Common myeloid progenitor, CD34-positive (primary cell): ENCODE results near the gene NUP210.
A peak's percentile ranks its signal among the peaks of the same experiment; 100 is the strongest.

Experiments
- CTCF ChIA-PET: fragments of 350-600 bp; sonication (Branson Sonifier 250); formaldehyde crosslinking; loops from one replicate; lab custom pipeline; 2021; ENCODE audit warnings: antibody characterized with exemption; lab: Charles Lee
- POLR2A ChIA-PET: fragments of 350-600 bp; sonication (Branson Sonifier 250); formaldehyde crosslinking; loops from one replicate; lab custom pipeline; 2021; ENCODE audit warnings: antibody characterized with exemption; lab: Charles Lee
- DNase-seq, 3 donors: peaks; one replicate each; pipeline versions ENCODE4 v3.0.0 to v3.0.0-alpha.2; 2013
- H3K27ac ChIP-seq, 2 experiments: 1 replicate in 1 of 2; 2 replicates in 1 of 2; pipeline ENCODE4 v1.7.0; 2013; ENCODE audit warnings: inconsistent platforms in 2 of 2, low read length in 2 of 2, mild to moderate bottlenecking in 2 of 2, low read depth in 1 of 2, moderate library complexity in 1 of 2; ENCODE audit not compliant: severe bottlenecking in 2 of 2, insufficient read depth in 1 of 2, poor library complexity in 1 of 2
- H3K27me3 ChIP-seq, 5 experiments: replicated peaks in 2 of 5; 1 replicate in 3 of 5; 2 replicates in 2 of 5; pipeline versions ENCODE4 v1.6.1 to v1.7.0; 2013; ENCODE audit warnings: low read length in 4 of 5, mild to moderate bottlenecking in 2 of 5, moderate library complexity in 2 of 5, inconsistent platforms in 1 of 5; ENCODE audit not compliant: insufficient read depth in 5 of 5, control insufficient read depth in 4 of 5
- H3K36me3 ChIP-seq, 4 experiments: 1 replicate in 2 of 4; 2 replicates in 2 of 4; pipeline versions ENCODE4 v1.6.1 to v1.7.0; 2013; ENCODE audit warnings: low read length in 3 of 4, control low read depth in 1 of 4, mild to moderate bottlenecking in 1 of 4; ENCODE audit not compliant: control insufficient read depth in 4 of 4, insufficient read depth in 4 of 4
- H3K4me1 ChIP-seq, 4 experiments: 1 replicate in 3 of 4; 2 replicates in 1 of 4; pipeline versions ENCODE4 v1.6.1 to v1.7.1; 2013; ENCODE audit warnings: low read length in 3 of 4, mild to moderate bottlenecking in 3 of 4, control low read depth in 1 of 4, inconsistent platforms in 1 of 4, moderate library complexity in 1 of 4; ENCODE audit not compliant: control insufficient read depth in 4 of 4, insufficient read depth in 4 of 4; ENCODE audit errors: control extremely low read depth in 1 of 4
- H3K4me3 ChIP-seq, 7 experiments: 1 replicate in 4 of 7; 2 replicates in 3 of 7; pipeline versions ENCODE4 v1.5.1 to v1.7.0; 2013; ENCODE audit warnings: mild to moderate bottlenecking in 7 of 7, low read length in 6 of 7, moderate library complexity in 6 of 7, inconsistent platforms in 2 of 7, low read depth in 2 of 7, control low read depth in 1 of 7; ENCODE audit not compliant: insufficient read depth in 4 of 7, control insufficient read depth in 1 of 7; ENCODE audit errors: extremely low read depth in 1 of 7
- H3K9me3 ChIP-seq, 5 experiments: 1 replicate in 4 of 5; 2 replicates in 1 of 5; pipeline versions ENCODE4 v1.6.1 to v1.7.1; 2013; ENCODE audit warnings: low read length in 4 of 5, mild to moderate bottlenecking in 2 of 5, inconsistent platforms in 1 of 5, low read depth in 1 of 5, moderate library complexity in 1 of 5; ENCODE audit not compliant: control insufficient read depth in 4 of 5, insufficient read depth in 2 of 5; ENCODE audit errors: control extremely low read depth in 1 of 5
- WGBS: methylation state at CpG from one replicate; pipeline ENCODE4 v1.1.5; 2013; ENCODE audit not compliant: insufficient coverage; 5-methylcytosine and 5-hydroxymethylcytosine counted together

Gene NUP210

GRCh38 chr3:13280122-13280790 lies 139.9 kb downstream of the NUP210 start:
- peaks cover 0 to 24% (median 19%) of the 10 kb centered on the region in 4 experiments for H3K4me1 ChIP-seq
- CTCF ChIA-PET: interaction anchor here (1.3 kb wide), 1 partner anchor 44 kb away, joined by 4 read pairs; no protein-coding TSS in a partner anchor
- no peak overlapping the region for H3K4me3 ChIP-seq
- 95% methylated on average over 6 of the region's 8 CpGs for WGBS
- no peak for DNase-seq
- peaks cover 0 to 16% (median 11%) of the 10 kb centered on the region in 5 experiments for H3K9me3 ChIP-seq
- H3K36me3 ChIP-seq: peaks cover 0 to 4% (median 0%) of the 10 kb centered on the region in 4 experiments
- H3K27me3 ChIP-seq: peaks cover 0 to 49% (median 19%) of the 10 kb centered on the region in 5 experiments
- no peak overlapping the region for H3K27ac ChIP-seq
- POLR2A ChIA-PET: no interaction called here

- H3K4me3 ChIP-seq: no peak overlapping the region
- peaks cover 0 to 4% (median 0%) of the 10 kb centered on the region in 4 experiments for H3K36me3 ChIP-seq
- no peak for DNase-seq
- CTCF ChIA-PET: no interaction called here
- peaks cover 0 to 41% (median 16%) of the 10 kb centered on the region in 5 experiments for H3K27me3 ChIP-seq
- 87% methylated on average over 3 of the region's 6 CpGs for WGBS
- H3K4me1 ChIP-seq: peaks cover 0 to 24% (median 19%) of the 10 kb centered on the region in 4 experiments
- peaks cover 0 to 10% (median 9%) of the 10 kb centered on the region in 5 experiments for H3K9me3 ChIP-seq
- POLR2A ChIA-PET: no interaction called here
- H3K27ac ChIP-seq: no peak overlapping the region
Measured at GRCh38 chr3:13279532-13279910, 140.6 kb downstream of the NUP210 start.

- peaks cover 0 to 36% (median 11%) of the 10 kb centered on the region in 5 experiments for H3K27me3 ChIP-seq
- CTCF ChIA-PET: no interaction called here
Measured at GRCh38 chr3:13278783-13279531, 141.2 kb downstream of the NUP210 start.

DNA sequence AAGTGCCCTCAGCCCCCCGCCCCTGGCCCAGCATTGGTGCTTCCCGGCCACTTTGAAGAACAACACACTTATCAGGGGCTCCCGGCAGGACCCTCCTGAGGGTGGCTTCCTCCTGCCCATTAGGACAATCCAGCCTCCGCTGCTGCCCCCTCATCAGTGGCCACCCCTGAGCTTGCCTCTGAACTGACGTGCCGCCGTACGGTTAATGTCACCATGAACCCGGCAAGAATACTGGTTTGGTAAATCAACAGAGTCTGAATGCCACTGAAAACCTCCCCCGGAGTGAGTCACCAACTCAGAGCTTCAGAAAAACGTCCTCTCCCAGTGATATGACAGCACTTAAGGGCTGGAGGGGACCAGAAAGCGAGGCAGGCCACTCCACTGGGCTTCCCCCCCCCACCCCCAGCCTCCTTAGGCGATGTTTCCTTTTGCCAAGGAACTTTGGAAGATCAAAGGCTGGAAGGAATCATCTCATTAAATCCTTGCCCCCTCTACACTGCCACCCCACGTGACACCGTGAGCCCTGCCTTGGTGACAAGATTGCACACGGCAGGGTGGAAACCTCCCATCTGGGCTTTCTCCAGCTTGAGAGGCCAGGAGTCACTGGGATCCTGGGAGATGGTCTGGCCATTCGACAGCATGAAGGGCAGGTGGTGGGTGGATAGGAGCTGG lies 142.1 kb downstream of the NUP210 start:
- peaks cover 0 to 24% (median 18%) of the 10 kb centered on the region in 4 experiments for H3K4me1 ChIP-seq
- ChIA-PET CTCF (interaction anchor here (0.6 kb wide), 1 partner anchor 16 kb away, joined by 3 read pairs; no protein-coding TSS in a partner anchor), POLR2A (no interaction called here)
- H3K27ac ChIP-seq: no peak overlapping the region
- 87% methylated on average over 15 of the region's 17 CpGs for WGBS
- H3K36me3 ChIP-seq: no peaks in the 10 kb centered on the region
- no peak for DNase-seq
- peaks cover 0 to 27% (median 4%) of the 10 kb centered on the region in 5 experiments for H3K27me3 ChIP-seq
- no peaks in the 10 kb centered on the region for H3K9me3 ChIP-seq
- no peak overlapping the region for H3K4me3 ChIP-seq

More at GRCh38 chr3:13278783-13279531, 141.2 kb downstream of the NUP210 start:
- DNase-seq: no peak
- H3K9me3 ChIP-seq: peaks cover 0 to 6% (median 5%) of the 10 kb centered on the region in 5 experiments
- WGBS: 91% methylated on average over 9 of the region's 9 CpGs
- H3K4me1 ChIP-seq: peaks cover 0 to 24% (median 21%) of the 10 kb centered on the region in 4 experiments
- H3K36me3 ChIP-seq: peaks cover 0 to under 1% (median 0%) of the 10 kb centered on the region in 4 experiments
- POLR2A ChIA-PET: no interaction called here
- no peak overlapping the region for H3K4me3 ChIP-seq
- H3K27ac ChIP-seq: no peak overlapping the region

DNA sequence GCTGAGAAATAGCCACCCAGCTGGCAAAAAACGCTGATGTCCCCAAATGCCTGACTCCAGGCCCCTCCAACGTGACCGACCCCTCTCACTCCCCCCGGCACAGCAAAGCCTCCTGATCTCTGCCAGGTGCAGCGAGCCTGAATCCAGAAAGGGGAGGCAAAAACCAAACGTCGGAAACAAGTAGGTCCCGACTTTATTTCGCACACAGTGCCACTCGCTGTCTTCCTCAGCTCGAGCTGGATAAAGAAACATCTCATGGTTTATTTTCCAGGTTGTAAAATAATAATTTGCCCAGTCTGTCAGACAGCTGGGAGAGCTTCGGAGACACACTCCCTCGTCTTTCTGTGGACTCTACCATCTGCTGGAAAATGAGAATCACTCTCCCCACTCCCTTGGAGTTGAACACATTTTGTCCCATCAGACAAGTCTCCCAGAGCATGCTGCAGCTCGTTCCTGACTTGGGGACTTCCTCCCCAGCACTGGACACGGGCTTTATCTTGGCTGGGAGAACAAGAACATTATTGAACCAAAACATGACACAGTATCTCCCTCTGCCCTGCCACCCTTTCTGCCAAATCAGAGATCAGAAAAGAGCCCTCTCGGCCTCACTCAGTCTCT lies 142.8 kb downstream of the NUP210 start:
- POLR2A ChIA-PET: no interaction called here
- H3K4me3 ChIP-seq: no peak overlapping the region
- no peaks in the 10 kb centered on the region for H3K36me3 ChIP-seq
- H3K27ac ChIP-seq: no peak overlapping the region
- CTCF ChIA-PET: interaction anchor here (0.6 kb wide), 1 partner anchor 14 kb away, joined by 3 read pairs; no protein-coding TSS in a partner anchor
- DNase-seq: no peak
- H3K9me3 ChIP-seq: no peaks in the 10 kb centered on the region
- 78% methylated on average over 16 of the region's 16 CpGs for WGBS
- peaks cover 0 to 22% (median 15%) of the 10 kb centered on the region in 4 experiments for H3K4me1 ChIP-seq
- H3K27me3 ChIP-seq: peaks cover 0 to 25% (median 4%) of the 10 kb centered on the region in 5 experiments

GRCh38 chr3:13276438-13277195 lies 143.5 kb downstream of the NUP210 start:
- 89% methylated on average over 13 of the region's 14 CpGs for WGBS
- no peak for DNase-seq
- peak overlapping the region in 1 of 7 experiments; percentile 2 for H3K4me3 ChIP-seq
- POLR2A ChIA-PET: no interaction called here
- H3K4me1 ChIP-seq: peaks cover 0 to 15% (median 8%) of the 10 kb centered on the region in 4 experiments
- H3K36me3 ChIP-seq: no peaks in the 10 kb centered on the region
- CTCF ChIA-PET: interaction anchor here (0.6 kb wide), 2 partner anchors 13 to 90 kb away, joined by 3 read pairs; no protein-coding TSS in a partner anchor
- peaks cover 0 to 18% (median 4%) of the 10 kb centered on the region in 5 experiments for H3K27me3 ChIP-seq
- no peaks in the 10 kb centered on the region for H3K9me3 ChIP-seq
- no peak overlapping the region for H3K27ac ChIP-seq
